Activated naive CD4-positive, alpha-beta T cell treated with anti-CD3 and anti-CD28 coated beads, Interleukin-2, amount 10 ng/mL, durations not matched to agents 7 days and 5 days (primary cell): ENCODE data around the gene RREB1.
A peak's percentile ranks its signal among the peaks of the same experiment; 100 is the strongest.

Experiments
- CTCF ChIA-PET: fragments of 350-600 bp; sonication (Branson Sonifier 250); formaldehyde crosslinking; loops from one replicate; lab custom pipeline; 2021; ENCODE audit warnings: antibody characterized with exemption; lab: Charles Lee
- DNase-seq: peaks from one replicate; pipeline ENCODE4 v3.0.0-alpha.2; 2020
- H3K27ac Mint-ChIP-seq: one replicate; pipeline ENCODE4 v1.8.0; 2021; ENCODE audit warnings: mild to moderate bottlenecking, moderate library complexity, mixed read lengths
- H3K27me3 Mint-ChIP-seq: one replicate; pipeline ENCODE4 v1.8.0; 2021; ENCODE audit warnings: mild to moderate bottlenecking, mixed read lengths
- H3K36me3 Mint-ChIP-seq: one replicate; pipeline ENCODE4 v1.8.0; 2021; ENCODE audit warnings: mixed read lengths
- H3K4me1 Mint-ChIP-seq: one replicate; pipeline ENCODE4 v1.8.0; 2021; ENCODE audit warnings: mixed read lengths
- H3K4me3 Mint-ChIP-seq: one replicate; pipeline ENCODE4 v1.8.0; 2021; ENCODE audit warnings: mild to moderate bottlenecking, moderate library complexity, mixed read lengths
- H3K9me3 Mint-ChIP-seq: one replicate; pipeline ENCODE4 v1.8.0; 2021; ENCODE audit warnings: mixed read lengths

The RREB1 gene

DNA sequence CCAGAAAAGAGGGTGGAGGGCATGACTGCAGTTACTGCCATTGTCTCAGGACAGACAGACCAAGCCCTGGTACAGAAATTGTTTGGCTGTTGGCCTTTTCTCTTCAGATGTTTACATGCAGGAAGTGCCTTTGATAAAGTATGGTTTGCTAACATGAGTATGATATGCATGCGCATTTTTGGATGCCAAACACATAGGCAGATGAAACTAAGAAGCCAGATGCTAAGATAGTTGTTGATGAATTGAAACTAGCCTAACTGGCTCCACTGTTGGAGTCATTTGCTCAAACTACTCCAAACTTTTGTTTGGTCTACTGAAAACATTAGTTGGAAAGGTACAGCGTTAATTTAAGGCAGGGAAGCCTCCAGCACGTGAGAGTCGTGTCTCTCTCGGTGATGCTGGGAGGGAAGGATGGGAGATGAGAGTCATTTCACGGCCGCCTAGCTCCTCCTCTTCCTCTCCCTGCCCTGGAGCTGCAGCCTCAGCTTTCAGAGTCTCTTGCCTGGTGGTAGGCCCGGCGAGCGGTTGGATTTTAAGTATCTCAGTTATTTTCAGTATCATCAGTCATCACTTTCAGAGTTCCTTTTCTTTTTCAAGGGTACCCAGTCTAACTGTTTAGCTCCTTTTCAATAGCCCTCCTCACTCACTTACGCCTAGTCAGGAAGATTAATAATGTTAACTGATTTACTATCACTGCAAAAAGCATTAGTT, 29.7 kb downstream of the RREB1 start:
- peaks cover 81% of the 10 kb centered on the region for H3K4me1 Mint-ChIP-seq
- CTCF ChIA-PET: interaction anchor here (0.8 to 1.9 kb wide), 5 partner anchors 9 to 438 kb away, joined by 3 to 5 read pairs (median 4); no protein-coding TSS in a partner anchor
- peak overlapping the region; percentile 92 for H3K27ac Mint-ChIP-seq

DNA sequence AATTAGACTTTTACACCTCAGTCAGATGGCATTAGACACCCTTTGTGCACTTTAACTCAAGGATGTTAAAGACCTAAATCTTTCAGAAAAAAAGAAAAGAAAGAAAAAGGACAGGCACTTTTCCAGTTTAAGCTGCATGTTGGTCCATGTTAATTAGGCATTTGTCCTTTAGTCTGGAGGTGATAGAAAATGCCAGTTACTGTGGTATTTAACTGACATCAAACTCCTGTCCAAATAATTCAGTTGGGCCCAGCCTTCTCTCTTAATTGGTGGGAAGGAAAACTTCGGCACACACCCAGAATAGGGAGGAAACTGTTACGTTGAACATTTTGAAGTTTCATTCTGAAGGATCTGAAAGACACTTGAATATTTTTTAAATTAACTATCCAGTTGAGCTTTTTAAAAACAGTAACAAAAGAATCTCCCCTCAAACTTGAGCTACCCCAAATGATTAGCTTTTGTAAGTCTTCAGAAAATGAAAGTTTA, 30.3 kb downstream of the RREB1 start:
- H3K4me3 Mint-ChIP-seq: peak overlapping the region; percentile 65
- CTCF ChIA-PET: interaction anchor here (1.0 to 1.9 kb wide), 4 partner anchors 8 to 101 kb away, joined by 3 to 5 read pairs (median 4); no protein-coding TSS in a partner anchor
- peaks cover 81% of the 10 kb centered on the region for H3K4me1 Mint-ChIP-seq
- peak overlapping the region; percentile 92 for H3K27ac Mint-ChIP-seq
- no peaks in the 10 kb centered on the region for H3K27me3 Mint-ChIP-seq
- no peak for DNase-seq
- H3K36me3 Mint-ChIP-seq: peaks cover 8% of the 10 kb centered on the region
- H3K9me3 Mint-ChIP-seq: no peaks in the 10 kb centered on the region

More for the DNA sequence above, 29.7 kb downstream of the RREB1 start:
- Mint-ChIP-seq H3K9me3 (no peaks in the 10 kb centered on the region), H3K36me3 (peaks cover 11% of the 10 kb centered on the region), H3K27me3 (no peaks in the 10 kb centered on the region), H3K4me3 (peak overlapping the region; percentile 65)
- DNase-seq: peak; percentile 77

DNA sequence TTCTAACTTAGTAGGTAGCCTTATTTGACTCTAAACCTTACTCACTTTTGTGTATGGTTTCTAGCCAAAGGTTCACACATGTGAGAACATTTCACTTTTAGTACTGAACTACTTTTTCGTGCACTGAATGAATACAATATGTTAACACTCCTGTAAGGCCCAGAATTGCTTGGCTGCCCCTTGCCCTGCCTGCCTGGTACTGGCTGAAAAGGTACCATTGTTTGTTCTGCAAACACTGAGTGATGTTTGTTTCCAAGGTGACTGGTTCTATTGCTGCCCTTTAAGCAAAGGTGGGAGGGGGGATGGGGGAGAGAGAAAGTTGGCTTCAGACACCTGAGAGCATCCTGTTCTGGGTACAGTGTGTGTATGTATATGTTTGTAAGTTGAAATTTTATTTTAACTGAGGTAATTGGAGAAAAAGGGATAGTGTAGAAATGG, 31.2 kb downstream of the RREB1 start:
- peak overlapping the region; percentile 26 for H3K4me3 Mint-ChIP-seq
- no peaks in the 10 kb centered on the region for H3K9me3 Mint-ChIP-seq
- DNase-seq: peak; percentile 46
- no peaks in the 10 kb centered on the region for H3K27me3 Mint-ChIP-seq
- CTCF ChIA-PET: no interaction called here
- peak overlapping the region; percentile 92 for H3K27ac Mint-ChIP-seq
- H3K36me3 Mint-ChIP-seq: peaks cover 5% of the 10 kb centered on the region
- H3K4me1 Mint-ChIP-seq: peaks cover 81% of the 10 kb centered on the region

DNA sequence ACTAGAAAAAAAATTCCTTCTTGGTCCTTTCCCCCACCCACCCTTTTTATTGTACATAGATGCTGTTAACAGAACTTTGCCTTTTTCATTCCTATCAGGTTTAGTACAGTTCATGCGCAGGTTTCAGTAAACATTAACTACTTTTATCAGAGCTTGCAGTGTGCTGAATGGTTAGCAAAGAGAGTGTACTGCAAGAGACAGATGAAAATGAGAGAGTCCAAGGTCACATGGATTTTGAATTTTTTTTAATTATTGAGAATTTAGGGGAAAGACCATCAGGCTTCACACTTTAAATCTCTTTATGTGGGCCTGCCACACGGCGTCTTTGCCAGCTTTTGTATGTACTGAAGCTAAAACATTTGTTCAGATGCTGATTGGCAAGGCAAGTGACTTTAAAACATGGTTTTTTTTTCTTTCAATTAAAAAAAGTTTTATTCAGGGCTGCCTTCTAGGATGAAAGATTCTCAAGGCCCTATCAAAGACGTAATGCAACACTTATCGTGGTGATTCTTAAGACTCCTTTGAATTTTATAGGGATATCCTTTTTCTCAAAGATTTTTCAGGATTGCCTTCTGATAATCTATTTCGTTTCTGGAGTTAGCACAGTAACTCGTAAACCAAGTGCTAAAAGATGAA, 32.2 kb downstream of the RREB1 start:
- Mint-ChIP-seq H3K27ac (peak overlapping the region; percentile 79), H3K9me3 (no peaks in the 10 kb centered on the region), H3K36me3 (peaks cover 5% of the 10 kb centered on the region), H3K4me3 (peak overlapping the region; percentile 73), H3K4me1 (peaks cover 82% of the 10 kb centered on the region), H3K27me3 (no peaks in the 10 kb centered on the region)
- CTCF ChIA-PET: no interaction called here
- DNase-seq: no peak

DNA sequence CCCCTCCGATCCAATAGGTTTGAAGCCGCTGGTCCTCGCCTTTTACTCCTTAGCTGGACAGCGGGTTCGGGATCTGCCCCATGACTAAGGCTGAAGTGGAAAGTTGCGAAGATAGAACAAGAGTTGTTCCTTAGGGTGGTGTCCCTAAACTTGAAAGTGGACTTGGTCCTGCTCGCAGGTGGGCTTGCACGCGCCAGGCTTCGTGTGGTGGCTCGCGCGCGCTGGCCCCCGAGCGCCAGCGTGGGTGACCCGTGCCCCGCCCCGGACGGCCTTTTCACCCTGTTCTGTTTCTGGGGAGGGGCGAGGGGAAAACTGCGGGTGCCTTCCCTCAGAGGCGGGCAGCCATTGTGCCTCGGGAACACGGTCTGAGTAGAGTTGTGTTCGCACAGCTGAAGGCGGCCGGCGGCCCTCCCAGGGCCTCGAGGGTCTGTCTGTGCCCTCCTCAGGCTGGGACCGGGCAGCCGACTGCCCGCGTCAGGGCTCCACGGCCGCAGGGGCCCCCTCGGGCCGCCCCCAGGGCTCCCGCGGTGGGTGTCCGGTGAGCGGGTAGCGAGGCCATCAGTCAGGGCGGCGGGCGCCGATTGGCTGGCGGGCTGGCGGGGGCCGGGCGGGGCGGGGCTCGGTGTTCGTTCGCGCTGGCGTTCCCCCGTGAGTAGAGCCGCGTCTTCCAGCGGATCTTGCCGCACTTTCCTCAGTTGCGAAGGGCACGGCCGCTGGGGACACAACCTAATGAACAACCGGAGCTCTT, 33.0 kb downstream of the RREB1 start:
- no peaks in the 10 kb centered on the region for H3K27me3 Mint-ChIP-seq
- H3K9me3 Mint-ChIP-seq: no peaks in the 10 kb centered on the region
- H3K27ac Mint-ChIP-seq: peak overlapping the region; percentile 79
- peak overlapping the region; percentile 75 for H3K4me3 Mint-ChIP-seq
- H3K36me3 Mint-ChIP-seq: peaks cover 5% of the 10 kb centered on the region
- DNase-seq: peak; percentile 86
- peaks cover 82% of the 10 kb centered on the region for H3K4me1 Mint-ChIP-seq
- CTCF ChIA-PET: interaction anchor here (0.6 to 1.3 kb wide), 3 partner anchors 10 to 24 kb away, joined by 3 to 5 read pairs (median 3); no protein-coding TSS in a partner anchor

DNA sequence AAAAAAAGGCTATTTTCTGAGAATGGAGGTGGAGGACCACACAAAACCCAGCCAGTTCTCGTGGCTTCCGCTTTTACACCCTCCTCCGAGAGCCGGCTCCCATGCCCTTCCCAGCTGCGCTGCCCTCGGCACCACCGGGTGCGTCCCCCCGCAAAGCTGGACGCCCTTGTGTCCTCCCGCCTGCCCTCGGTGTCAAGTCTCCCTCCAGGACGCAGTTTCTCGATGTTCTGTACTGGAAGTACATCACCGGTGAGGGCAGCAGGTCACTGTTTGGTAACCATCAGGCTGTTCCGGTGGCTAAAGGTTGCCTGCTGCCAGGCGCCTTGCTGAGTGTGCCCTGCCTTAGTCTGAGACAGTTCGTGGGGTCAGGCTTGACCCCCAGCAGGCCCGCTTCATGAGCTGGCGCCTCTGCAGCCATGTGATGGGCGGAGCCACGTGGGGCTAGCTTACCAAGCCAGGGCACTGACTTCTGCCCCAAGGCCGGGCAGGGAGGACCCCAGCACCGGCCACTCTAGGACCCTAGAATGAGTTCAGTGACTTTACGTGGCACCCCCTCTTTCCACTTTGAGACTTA, 34.6 kb downstream of the RREB1 start:
- Mint-ChIP-seq H3K36me3 (peaks cover 5% of the 10 kb centered on the region), H3K4me1 (peaks cover 83% of the 10 kb centered on the region), H3K4me3 (no peak overlapping the region), H3K27me3 (no peaks in the 10 kb centered on the region), H3K27ac (no peak overlapping the region), H3K9me3 (no peaks in the 10 kb centered on the region)
- CTCF ChIA-PET: interaction anchor here (1.3 kb wide), 1 partner anchor 11 kb away, joined by 5 read pairs; no protein-coding TSS in a partner anchor
- no peak for DNase-seq

DNA sequence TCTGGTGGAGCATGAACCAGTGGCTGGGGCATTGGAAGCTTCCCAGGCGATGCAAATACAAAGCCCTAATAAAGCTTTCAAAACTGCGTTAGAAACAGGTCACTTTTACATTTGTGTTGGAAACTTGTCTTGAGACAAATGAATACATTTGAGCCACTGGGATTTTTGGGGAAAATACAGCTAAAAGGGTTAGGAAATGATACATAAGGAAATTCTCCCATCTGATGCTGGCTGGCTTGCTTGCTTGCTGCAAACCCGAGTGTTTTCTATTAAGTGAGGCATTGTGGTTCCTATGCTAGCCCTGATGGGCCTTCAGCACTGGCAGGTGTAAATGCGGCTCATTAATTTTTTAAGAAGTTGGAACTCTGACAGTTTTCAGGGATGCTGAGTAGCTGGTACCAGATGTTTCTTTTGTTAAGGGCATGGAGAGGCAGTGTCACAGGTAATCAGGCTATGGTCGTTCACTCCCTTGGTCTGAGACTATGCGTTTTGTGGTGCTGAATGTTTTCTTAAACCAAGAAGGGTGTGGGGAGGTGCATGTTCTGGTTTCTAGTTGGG, 35.2 kb downstream of the RREB1 start:
- Mint-ChIP-seq H3K27ac (no peak overlapping the region), H3K4me3 (no peak overlapping the region), H3K9me3 (no peaks in the 10 kb centered on the region), H3K27me3 (no peaks in the 10 kb centered on the region), H3K36me3 (peaks cover 5% of the 10 kb centered on the region), H3K4me1 (peaks cover 82% of the 10 kb centered on the region)
- CTCF ChIA-PET: no interaction called here
- DNase-seq: no peak

DNA sequence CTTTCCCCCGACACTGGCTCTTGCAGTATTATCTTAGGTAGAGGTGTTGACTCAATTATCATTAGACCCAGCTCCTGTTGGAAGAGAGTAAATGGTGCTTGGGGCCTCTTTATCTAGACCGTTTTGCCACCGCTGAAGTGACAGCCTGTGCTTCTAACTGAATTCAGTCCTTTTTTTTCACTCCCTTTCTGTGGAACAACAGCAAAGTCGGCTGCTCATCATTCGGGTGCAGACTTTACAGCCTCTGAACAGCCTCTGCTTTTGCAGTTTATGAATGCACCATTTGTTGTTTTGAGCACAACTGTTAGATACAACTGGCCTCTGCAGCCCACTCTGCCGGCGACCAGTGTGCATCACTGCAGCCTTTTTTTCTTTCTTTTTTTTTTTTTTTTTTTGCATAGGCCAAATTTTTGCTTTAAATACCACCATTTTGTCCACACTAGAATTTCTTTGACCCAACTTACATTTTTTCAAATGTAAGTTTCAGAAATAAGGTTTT, 35.8 kb downstream of the RREB1 start:
- DNase-seq: no peak
- CTCF ChIA-PET: no interaction called here
- H3K4me1 Mint-ChIP-seq: peaks cover 77% of the 10 kb centered on the region
- H3K27ac Mint-ChIP-seq: no peak overlapping the region
- no peak overlapping the region for H3K4me3 Mint-ChIP-seq
- no peaks in the 10 kb centered on the region for H3K9me3 Mint-ChIP-seq
- H3K36me3 Mint-ChIP-seq: peaks cover 5% of the 10 kb centered on the region
- no peaks in the 10 kb centered on the region for H3K27me3 Mint-ChIP-seq

DNA sequence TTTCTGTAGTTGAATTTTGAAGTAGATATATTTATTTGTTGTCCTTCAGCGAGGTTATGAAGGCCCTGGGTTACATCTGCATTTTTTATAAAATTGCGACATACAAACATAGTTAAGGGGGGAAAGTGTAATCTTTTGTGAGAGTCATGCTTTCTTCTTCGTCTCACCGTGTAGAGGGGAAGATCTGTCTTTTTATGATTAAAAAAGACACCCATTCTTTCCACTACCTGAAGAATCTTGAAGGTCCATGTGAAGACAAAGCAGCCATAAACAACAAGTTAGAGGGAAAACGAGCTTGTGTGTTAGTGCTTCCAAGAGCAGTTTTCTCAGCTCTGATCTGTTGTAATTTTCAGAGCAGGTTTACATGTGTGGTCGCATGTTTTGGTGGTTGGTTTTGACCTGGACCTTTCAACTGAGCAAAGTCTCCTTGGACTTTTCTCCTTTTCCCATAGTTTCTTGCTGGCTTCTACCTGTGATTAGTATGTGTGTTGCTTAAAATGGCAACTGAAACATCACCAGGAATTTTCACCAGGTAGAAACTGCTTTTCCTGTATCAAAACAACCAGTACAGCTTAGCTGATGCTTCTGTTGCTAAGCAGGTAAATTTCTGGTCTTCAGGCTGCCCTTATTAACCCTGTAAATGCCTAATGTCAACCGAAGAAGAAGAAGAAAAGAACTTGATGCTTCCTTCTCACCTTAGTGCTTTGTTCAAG, 37.3 kb downstream of the RREB1 start:
- no peak for DNase-seq
- peaks cover 66% of the 10 kb centered on the region for H3K4me1 Mint-ChIP-seq
- no peaks in the 10 kb centered on the region for H3K9me3 Mint-ChIP-seq
- H3K27ac Mint-ChIP-seq: peak overlapping the region; percentile 50
- CTCF ChIA-PET: interaction anchor here (1.4 to 1.9 kb wide), 2 partner anchors 10 to 29 kb away, joined by 4 to 5 read pairs; no protein-coding TSS in a partner anchor
- no peaks in the 10 kb centered on the region for H3K27me3 Mint-ChIP-seq
- H3K36me3 Mint-ChIP-seq: peaks cover 5% of the 10 kb centered on the region
- peak overlapping the region; percentile 68 for H3K4me3 Mint-ChIP-seq

DNA sequence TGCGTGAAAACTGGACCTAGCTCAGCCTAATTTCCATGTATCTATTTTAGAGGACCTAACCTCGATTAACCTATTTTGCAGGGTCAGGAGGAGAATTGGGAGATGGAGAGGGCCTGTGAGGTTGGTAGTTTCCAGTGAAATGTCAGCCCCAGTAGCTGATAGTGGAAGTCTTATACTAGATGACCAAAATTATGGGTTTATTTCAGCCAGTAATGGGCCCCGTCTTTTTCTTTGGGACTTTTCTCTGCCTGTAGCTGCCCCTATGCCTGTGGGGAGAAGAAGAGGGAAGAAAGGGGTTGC, 37.8 kb downstream of the RREB1 start:
- H3K9me3 Mint-ChIP-seq: no peaks in the 10 kb centered on the region
- peaks cover 5% of the 10 kb centered on the region for H3K36me3 Mint-ChIP-seq
- H3K27ac Mint-ChIP-seq: peak overlapping the region; percentile 89
- H3K4me3 Mint-ChIP-seq: peak overlapping the region; percentile 68
- peaks cover 64% of the 10 kb centered on the region for H3K4me1 Mint-ChIP-seq
- CTCF ChIA-PET: interaction anchor here (1.2 to 1.9 kb wide), 3 partner anchors 9 to 29 kb away, joined by 3 to 5 read pairs (median 4); no protein-coding TSS in a partner anchor
- DNase-seq: no peak
- H3K27me3 Mint-ChIP-seq: no peaks in the 10 kb centered on the region

DNA sequence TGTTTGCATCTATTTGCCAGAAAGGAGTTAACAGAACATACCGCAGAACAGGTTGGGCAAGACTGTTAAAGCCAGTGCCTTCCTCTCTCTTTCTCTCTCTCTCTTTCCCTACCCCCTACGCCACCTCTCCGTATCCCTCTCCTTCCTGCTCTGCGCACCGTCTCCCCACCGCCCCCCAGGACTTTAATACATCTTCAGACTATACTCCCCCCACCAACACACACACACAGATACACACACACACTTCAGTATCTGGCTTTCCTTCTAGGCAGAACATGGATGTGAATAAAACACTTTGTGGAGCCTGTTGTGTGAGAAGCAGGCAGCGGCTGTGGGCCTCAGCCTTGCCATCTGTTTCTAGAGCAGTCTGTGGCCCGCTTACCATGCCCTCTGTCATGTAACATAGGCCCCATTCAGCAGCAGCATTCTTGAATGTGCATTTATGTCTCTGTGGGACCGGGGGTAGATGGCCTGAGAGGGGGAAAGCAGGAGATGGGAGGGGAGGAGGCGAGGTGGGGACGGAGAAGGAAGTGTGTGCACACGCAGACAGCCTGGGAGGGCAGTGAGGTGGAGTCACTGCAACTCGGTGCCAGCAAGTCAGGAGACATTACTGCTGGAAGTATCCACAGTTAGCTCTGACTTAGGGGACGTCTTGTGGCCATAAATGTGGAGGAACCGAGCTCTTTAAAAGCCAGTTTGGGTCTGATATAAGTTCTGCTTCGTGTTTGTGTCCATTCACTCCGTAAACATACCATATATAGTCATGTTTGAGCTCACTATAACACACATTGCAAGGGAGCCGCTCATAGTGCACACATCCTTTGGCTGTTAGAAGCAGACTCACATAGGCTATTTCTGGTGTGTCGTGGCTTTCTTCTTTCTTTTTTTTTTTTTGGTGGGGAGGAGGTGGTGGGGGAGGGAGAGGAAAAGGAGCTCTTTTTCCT, 38.4 kb downstream of the RREB1 start:
- Mint-ChIP-seq H3K4me1 (peaks cover 66% of the 10 kb centered on the region), H3K27me3 (no peaks in the 10 kb centered on the region), H3K36me3 (peaks cover 5% of the 10 kb centered on the region), H3K4me3 (peak overlapping the region; percentile 68), H3K9me3 (no peaks in the 10 kb centered on the region), H3K27ac (peak overlapping the region; percentile 89)
- peak; percentile 50 for DNase-seq
- CTCF ChIA-PET: interaction anchor here (0.8 to 1.9 kb wide), 7 partner anchors 9 to 421 kb away, joined by 3 to 5 read pairs (median 3); partner anchors contain the start of gene RREB1
